GM18867 (cell line): Measurements from ENCODE around the gene ZC3H7A.
"Not testable (repeated sequence)": the region's sequence is repeated elsewhere in the genome, so short reads cannot be mapped to it uniquely, and the experiment has no call there.

Source experiments
- ATAC-seq: cut with Tn5 transposase; IDR thresholded peaks from one replicate; pipeline ENCODE4 v1.9.1; 2021; ENCODE audit warnings: mild to moderate bottlenecking, moderate library complexity; ENCODE audit not compliant: unreplicated experiment

ZC3H7A gene

DNA sequence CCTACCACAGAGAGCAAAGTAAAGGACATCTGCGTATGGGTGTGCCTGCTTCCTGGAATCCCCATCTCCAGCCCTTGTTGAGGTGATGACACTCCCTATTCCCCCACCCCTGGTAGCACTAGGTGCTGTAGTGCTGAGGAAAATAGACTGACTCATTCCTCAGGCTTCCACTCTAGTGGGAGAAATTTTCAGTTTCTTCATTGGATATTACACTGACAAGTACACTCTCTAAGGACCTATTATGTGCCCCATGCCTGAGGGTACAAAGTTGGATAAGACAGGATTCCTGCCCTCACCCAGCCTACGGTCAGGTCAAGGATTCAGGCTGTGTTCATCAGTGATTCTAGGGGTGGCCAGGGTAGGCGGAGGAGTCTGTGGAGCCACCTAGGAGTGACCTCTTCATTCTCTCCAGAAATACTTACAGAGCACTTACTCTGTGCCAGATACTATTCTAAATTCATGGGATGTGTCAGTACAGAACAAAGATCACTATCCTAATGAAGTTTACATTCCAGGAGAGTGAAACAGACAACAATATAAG, 4.5 kb upstream of the ZC3H7A start:
- ATAC-seq, result no peak

DNA sequence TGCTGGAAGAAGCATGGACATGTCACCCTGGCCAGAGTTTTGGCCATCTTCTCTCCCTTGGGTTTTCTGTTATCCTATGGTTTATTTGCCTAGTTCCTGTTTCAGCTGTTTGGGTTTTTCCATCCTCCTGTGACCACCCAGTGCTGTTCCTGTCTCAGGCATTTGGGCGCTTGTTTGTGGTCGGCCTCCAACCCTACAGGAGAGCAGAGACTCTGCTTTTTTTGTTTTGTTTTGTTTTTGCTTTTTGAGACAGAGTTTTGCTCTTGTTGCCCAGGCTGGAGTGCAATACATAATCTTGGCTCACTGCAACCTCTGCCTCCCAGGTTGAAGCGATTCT, 3.3 kb upstream of the ZC3H7A start:
- ATAC-seq, result no peak

DNA sequence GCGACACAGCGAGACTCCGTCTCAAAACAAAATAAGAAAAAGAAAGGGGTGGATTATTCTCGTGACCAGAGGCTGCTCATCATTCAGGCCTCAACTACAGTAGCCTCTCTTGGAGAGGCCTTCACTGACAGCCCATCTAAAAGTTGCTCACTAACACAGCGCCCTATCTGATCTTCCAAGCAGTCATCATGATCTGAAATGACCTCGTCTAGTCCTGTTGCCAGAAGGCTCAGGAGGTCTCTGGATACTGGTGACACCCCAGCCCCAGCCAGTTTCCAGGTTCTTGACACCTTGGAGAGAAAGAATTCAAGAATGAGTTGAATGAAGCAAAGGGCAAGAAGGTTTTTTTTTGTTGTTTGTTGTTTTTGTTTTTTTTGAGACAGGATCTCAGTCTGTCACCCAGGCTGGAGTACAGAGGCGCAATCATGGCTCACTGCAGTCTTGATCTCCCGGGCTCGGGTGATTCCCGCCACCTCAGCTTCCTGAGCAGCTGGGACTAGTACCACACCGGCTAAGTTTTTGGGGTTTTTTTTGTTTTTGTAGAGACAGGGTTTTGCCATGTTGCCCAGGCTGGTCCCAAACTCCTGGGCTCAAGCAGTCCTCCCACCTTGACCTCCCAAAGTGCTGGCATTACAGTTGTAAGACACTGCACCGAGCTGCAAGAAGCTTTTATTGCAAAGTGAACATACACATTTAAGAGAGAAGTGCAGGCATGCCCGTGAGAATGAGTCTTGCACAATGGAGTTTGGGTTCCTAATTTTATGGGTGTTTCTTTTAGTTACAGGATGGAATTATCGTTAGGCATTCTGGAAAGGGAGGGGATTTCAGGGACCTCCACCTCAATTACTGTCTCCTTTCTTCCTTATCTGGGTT, 2.7 kb upstream of the ZC3H7A start:
- ATAC-seq, result no peak

DNA sequence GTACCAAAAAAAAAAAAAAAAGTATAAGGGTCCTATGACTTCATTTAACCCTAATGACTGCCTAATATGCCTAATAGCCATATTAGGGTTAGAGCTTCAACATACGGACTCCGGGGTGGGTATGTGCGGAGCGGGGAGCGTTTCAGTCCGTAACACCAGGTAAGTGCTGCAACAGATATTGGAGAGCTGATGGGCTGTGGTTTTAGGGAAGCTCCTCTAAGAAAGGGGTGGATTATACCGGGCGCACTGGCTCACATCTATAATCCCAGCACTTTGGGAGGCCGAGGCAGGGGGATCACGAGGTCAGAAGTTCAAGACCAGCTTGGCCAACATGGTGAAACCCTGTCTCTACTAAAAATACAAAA, 1.9 kb upstream of the ZC3H7A start:
- ATAC-seq, result no peak

DNA sequence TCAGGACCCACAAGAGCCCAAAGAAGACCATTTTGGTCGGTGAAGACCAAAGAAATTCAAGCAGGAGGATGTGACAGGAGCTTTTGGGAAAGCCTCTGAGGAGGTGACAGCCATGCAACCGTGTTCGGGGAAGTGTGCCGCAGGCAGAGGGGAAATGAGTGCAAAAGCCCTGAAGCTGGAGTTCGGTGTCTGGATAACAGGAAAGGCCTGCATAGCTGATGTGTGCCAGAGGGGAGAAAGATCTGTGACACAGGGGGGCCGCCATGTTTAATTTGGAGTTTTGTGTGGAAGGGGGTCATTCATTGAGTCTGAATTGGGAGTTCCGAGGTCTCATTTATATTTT, 870 bp upstream of the ZC3H7A start:
- ATAC-seq, result no peak

DNA sequence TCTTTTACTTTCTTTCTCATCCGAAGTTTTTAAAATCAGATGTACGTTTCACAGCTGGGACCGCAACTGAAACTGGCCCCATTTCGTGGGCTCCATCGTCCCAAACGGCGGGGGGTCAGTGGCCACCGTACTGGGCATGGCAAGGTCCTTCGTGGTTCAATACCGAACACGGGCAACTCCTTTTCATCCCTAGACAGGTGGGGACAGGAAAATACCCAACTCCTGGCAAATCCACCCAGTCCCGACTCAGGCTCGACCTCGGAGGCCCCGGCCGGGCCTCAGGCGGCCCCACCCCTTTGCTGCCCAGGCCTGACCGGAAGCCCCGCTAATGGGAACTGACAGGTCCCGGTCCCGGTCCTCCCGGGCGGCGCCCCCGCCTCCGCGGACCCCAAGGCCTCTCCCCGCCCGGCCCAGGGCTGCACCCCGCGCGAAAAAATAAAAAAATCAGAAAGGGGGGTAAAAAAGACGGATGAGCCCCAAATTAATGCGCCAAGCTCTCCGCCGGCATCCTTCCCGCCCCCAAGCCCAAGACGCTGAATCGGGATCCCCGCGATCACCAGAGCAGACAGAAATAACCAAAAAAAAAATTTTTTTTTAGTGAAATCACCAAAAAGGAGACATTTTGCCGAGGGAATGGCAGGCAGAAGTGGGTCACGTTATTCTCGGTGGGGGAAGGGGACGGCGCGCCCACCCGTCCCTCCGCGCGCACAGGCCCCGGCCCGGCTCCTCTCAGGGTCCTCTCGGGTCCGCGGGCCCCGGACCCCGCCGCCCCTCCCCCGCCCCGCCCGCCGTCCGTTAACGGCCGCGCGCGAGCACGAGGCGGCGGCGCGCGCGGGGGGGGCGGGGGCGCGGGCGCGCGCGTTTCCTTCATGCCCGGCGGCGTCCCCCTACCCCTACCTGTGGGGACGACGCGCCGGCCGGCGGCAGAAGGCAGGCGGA, 562 bp downstream of the ZC3H7A start:
- peak; percentile 14 for ATAC-seq

DNA sequence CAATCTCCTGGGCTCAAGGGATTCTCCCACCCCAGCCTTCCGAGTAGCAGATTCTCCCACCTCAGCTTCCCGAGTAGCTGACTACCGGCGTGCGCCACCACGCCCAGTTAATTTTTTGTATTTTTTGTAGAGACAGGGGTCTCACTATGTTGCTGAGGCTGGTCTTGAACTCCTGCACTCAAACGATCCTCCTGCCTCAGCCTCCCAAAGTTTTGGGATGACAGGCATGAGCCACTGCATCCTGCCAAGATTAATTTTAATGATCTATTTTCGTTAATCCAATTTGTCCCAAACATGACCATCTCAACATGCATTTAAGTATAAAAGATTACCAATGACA, 1.2 kb downstream of the ZC3H7A start:
- ATAC-seq, result no peak

DNA sequence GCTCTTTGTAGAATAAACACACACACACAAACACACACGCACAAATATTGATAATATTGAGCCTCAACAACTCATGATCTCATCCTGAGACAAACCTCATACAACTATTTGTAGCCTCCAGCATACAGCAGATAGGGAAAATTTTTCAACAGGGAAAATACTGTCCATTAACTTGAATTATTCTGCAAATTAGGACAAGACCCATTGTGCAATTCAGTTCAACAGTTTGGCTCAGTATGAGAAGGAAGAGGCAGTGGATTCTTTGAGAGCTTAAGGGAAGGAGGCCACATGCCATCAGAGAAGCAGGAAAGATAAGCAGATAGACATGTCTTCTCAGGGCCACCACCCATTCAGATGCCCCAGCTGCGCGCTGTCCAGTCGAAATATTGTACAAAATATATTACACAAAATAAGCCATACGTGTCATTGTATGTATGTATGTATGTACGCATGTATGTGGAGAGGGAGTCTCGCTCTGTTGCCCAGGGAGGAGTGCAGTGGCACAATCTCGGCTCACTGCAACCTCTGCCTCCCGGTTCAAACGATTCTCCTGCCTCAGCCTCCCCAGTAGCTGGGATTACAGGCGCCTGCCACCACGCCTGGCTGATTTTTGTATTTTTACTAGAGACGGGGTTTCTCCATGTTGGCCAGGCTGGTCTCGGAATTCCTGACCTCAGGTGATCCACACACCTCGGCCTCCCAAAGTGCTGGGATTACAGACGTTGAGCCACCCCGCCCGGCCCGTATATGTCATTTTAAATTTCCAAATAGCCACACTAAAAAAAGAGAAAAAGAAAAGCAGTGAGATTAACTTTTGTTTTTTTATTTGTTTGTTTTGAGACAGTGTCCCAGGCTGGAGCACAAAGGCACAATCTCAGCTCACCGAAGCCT, 1.8 kb downstream of the ZC3H7A start:
- ATAC-seq, result no peak

DNA sequence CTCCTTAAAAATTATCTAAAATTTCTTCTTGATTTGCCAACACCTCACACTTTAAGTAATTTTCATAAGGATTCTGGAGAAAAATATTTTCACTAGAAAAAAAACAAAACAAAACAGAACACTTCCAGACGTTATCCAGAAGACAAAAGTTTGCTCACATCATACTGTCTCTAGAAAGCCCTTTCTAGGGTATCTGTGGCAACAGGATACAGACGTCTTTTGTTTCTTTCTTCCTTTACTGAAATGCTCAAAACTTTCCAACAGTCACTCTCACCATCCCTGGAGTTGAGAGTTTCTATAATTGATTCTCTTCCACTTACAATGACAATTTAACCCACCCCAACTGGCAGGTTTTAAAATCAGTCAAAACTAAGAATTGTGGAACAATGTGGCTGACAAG, 2.6 kb downstream of the ZC3H7A start:
- no peak for ATAC-seq

DNA sequence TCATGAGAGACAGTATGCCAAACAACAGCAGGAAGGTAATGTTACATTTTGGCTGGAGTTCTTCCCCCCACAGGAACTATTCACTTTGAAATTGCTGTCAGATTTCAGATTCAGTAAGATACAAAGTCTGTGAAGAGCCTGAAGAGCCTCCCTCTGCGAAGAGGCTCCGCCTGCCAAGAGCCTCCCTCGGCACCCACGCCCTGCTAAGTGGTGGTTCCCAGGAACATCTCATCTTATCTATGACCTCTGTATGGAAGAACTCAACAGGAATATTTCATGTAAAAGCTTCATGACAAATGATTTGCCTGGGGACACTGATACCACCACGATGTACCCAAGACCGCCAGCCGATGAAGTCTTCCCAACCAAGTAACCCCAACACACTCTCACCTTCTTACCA, 3.2 kb downstream of the ZC3H7A start:
- no peak for ATAC-seq

DNA sequence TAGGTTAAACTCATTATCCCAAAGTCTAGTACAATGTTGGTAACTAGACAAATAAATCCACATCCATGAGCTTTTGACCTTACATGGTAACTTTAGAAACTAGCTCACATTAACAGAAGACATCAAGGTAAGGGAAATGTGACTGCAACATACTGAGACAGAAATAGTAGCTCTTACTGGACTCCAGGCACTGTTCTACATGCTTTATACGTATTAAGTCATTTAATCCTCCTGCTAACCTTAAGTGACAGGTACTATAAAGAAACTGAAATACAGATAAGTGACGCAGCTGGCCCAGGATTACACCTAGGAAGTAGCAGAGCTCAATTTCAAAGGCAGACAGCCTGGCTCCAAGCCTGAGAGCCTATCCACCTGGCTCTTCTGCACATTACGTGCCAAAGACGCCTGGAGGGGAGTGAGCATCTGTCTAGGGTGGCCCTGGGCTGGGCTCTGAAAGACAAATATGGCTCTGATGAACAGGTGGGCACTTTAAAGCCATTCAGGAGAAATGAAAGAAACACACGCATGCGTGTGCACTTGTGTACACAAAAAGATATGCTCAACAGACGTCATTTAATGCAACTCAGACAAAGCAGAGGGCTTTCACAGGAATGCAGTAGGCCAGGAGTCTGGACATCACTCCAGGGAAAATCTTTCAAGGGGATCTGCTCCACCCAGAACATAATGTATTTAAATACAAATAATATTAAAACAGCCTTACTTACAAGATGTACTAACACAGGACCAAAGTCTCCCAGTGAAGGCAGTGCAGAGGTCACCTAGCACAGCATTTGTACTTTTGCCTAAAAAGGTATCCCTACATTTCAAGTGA, 4.4 kb downstream of the ZC3H7A start:
- ATAC-seq, result no peak

DNA sequence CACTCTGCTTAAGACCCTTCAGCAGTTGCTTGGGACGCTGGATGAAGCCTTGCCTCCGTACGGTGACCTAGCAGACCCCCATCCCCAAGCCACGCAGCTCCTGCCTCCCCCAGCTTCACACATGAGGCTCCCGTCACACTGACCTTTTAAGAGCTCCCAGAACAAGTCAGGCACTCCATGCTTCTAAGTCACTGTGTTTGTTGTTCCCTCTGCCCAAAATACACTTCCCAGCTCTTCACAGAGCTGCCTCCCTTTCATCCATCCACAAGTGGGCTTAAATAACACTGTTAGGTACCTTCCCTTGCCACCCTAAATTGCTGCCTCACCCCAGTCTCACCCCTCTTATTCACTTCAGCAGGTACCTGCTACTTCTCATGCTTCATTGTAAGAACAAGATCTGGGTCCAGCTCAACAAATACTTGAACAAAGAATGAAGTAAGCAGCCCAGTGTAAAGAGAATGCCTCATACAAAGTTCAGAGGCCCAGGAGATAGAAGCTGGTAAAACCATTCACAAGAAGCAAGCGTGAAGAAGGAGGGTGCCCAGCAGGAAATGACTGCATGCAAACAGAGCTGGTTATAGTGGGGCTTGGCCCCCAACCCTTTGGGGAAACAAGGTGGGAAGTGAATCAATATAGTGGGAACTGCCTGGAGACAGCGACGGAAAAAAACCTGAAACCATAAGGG, 5.8 kb downstream of the ZC3H7A start:
- ATAC-seq, result no peak

DNA sequence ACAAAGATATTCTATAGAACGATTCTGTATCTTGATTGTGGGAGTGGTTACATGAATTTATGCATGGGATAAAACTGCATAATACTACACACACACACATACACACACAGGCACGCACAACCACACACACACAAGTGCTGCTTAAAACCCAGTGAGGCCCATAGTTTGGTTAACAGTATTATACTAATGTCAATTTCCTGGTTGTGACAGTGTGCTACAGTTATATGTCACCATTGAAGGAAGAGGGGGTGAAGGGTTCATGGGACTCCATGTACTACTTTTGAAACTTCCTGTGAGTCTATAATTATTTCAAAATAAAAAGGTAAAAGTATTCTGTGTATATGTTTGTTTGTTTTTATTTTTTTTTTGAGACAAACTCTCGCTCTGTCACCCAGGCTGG, 8.1 kb downstream of the ZC3H7A start:
- no peak for ATAC-seq

DNA sequence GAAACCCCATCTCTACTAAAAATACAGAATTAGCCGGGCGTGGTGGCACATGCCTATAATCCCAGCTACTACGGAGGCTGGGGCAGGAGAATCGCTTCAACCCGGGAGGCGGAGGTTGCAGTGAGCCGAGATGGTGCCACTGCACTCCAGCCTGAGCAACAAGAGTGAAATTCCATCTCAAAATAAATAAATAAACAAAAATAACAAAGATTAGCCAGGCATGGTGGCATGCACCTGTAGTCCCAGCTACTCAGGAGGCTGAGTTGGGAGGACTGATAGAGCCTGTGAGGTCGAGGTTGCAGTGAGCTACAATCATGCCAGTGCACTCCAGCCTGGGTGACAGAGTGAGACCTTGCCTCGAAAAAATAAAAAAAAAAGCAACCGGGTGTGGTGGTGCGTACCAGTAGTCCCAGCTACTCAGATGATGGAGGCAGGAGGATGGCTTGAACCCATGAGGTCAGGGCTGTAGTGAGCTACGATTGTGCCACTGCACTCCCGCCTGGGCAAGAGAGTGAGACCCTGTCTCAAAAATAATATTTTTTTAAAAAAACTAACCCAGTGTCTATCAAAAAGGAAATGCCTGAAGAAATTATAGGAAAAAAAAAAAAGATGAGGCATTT, 12.0 kb downstream of the ZC3H7A start:
- not testable (repeated sequence) for ATAC-seq

DNA sequence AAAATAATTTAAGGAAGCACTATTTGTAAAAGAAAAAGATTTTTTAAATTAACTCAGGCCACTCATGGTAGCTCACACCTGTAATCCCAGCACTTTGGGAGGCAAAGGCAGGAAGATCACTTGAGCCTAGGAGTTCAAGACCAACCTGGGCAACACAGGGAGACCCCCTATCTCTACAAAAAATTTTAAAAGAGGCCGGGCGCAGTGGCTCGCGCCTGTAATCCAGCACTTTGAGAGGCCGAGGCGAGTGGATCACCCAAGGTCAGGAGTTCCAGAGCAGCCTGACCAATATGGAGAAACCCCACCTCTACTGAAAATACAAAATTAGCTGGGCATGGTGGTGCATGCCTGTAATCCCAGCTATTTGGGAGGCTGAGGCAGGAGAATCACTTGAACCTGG, 12.7 kb downstream of the ZC3H7A start:
- not testable (repeated sequence) for ATAC-seq

DNA sequence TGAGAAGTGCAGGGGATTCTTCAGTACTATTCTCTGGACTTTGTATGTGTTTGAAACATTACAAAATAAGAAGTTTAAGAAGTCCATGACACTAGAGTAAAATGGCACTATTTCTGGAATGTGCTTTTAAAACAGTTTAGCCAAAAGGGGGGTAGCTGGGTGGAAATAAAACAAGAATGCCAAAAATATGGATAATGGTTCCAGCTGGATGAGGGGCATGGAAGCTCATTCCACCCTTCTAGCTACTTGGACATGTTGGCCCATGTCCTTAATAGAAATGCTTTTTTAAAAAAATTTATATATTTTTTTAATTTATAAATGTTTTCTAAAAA, 13.1 kb downstream of the ZC3H7A start:
- ATAC-seq, result no peak

DNA sequence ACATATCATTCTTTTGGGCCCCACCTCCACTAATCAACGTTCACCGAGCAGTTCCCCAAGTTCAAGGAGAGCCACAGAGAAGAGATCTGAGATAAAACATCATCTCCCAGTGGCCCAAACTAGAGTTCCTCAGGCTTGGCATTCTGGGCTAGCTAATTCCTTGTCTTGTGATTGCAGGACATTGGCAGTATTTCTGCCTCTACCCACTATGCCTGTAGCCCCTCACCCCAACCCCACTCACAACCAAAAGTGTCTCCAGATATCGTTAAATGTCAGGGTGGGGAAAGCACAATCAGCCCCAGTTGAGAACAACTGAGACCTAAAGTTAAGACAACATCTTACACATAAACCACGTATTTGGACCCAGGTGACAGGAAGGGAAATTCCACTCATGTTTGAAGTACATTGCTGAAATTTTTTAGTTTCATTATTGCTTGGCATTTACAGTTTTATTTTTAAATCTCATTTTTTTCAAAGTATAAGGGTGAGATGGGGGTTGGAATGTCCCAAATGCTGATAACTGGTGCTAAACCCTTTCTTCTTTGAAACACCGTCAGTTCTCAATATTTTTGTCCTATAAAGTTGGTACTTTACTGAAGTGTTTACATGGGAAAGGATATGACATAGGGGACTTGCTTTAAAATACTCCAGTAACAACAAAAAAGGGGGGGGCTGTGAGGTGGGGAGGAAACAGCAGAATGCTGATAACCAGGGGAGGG, 13.6 kb downstream of the ZC3H7A start:
- peak; percentile 63 for ATAC-seq

DNA sequence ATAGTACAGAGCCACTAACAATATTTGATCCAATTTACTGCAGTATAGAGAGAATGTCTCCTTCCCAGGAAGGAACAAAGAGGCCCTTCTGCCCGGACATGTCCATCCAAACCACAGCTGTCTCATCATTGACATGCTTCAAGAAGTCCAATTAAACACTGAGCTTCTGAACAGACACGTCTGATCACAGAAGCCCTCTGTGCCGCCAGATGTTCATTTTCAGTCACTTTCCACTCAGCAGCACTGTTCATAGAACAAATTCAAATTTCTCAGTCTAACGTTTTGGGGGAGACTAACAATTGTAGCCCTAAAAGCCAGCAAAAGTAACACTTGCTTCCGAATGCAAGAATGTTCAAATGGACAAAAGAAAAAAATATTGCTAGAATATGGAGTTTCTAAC, 15.3 kb downstream of the ZC3H7A start:
- no peak for ATAC-seq
